MM.1S (cell line): ENCODE measurements around the gene SYT3.
"Not testable (repeated sequence)": the region's sequence is repeated elsewhere in the genome, so short reads cannot be mapped to it uniquely, and the experiment has no call there.

Experiments used
- DNase-seq: peaks from one replicate; pipeline ENCODE4 v3.0.0-alpha.2; 2015
- H2AFZ ChIP-seq: fragments of 300-600 bp; sonication (generic); 2 replicates; pipeline ENCODE4 v1.6.0; 2016; ENCODE audit warnings: antibody characterized with exemption, low read length
- H3F3A ChIP-seq: fragments of 300-600 bp; sonication (generic); 2 replicates; pipeline ENCODE4 v1.6.1; 2016; ENCODE audit warnings: mild to moderate bottlenecking, antibody characterized with exemption, low read length, moderate library complexity, mixed read lengths; ENCODE audit not compliant: insufficient read depth
- H3K27ac ChIP-seq: fragments of 300-600 bp; sonication (generic); 2 replicates; pipeline ENCODE4 v1.5.1; 2016; ENCODE audit warnings: mild to moderate bottlenecking, low read length
- H3K27me3 ChIP-seq: fragments of 300-600 bp; sonication (generic); replicated peaks from 2 replicates; pipeline ENCODE4 v1.6.0; 2016; ENCODE audit warnings: low read length; ENCODE audit not compliant: insufficient read depth
- H3K36me3 ChIP-seq: fragments of 300-600 bp; sonication (generic); replicated peaks from 2 replicates; pipeline ENCODE4 v1.6.1; 2016; ENCODE audit warnings: mild to moderate bottlenecking, low read length, mixed read lengths; ENCODE audit not compliant: insufficient read depth
- H3K4me1 ChIP-seq: fragments of 300-600 bp; sonication (generic); 2 replicates; pipeline ENCODE4 v1.6.1; 2016; ENCODE audit warnings: low read length, mixed read lengths
- H3K4me2 ChIP-seq: fragments of 300-600 bp; sonication (generic); 2 replicates; pipeline ENCODE4 v1.6.0; 2016; ENCODE audit warnings: low read depth, low read length
- H3K4me3 ChIP-seq: fragments of 300-600 bp; sonication (generic); 2 replicates; pipeline ENCODE4 v1.5.1; 2016; ENCODE audit warnings: low read length, mixed read lengths
- H3K79me2 ChIP-seq: fragments of 300-600 bp; sonication (generic); 2 replicates; pipeline ENCODE4 v1.6.1; 2016; ENCODE audit warnings: mixed run types, low read length, mixed read lengths
- H3K9ac ChIP-seq: fragments of 300-600 bp; sonication (generic); 2 replicates; pipeline ENCODE4 v1.6.1; 2016; ENCODE audit warnings: low read length, mixed read lengths
- H3K9me2 ChIP-seq: fragments of 300-600 bp; sonication (generic); replicated peaks from 2 replicates; pipeline ENCODE4 v1.6.1; 2016; ENCODE audit warnings: mild to moderate bottlenecking, low read length, mixed read lengths; ENCODE audit not compliant: insufficient read depth
- H3K9me3 ChIP-seq: fragments of 300-600 bp; sonication (generic); replicated peaks from 2 replicates; pipeline ENCODE4 v1.6.1; 2016; ENCODE audit warnings: mild to moderate bottlenecking, low read length, mixed read lengths; ENCODE audit not compliant: insufficient read depth
- H4K20me1 ChIP-seq: fragments of 300-600 bp; sonication (generic); 2 replicates; pipeline ENCODE4 v1.6.1; 2016; ENCODE audit warnings: mild to moderate bottlenecking, low read length, moderate library complexity, mixed read lengths; ENCODE audit not compliant: insufficient read depth
- EZH2 ChIP-seq: fragments of 300-600 bp; sonication (generic); optimal IDR thresholded peaks from 2 replicates; pipeline ENCODE3; 2017; ENCODE audit warnings: low read depth, mild to moderate bottlenecking, antibody characterized with exemption, low read length, mixed read lengths
- EZH2phosphoT487 ChIP-seq: fragments of 300-600 bp; sonication (generic); IDR thresholded peaks from 2 replicates; pipeline ENCODE4 v1.6.1; 2018; ENCODE audit warnings: antibody characterized with exemption, low read length
- TF ChIP-seq, protein P1 (sequence below): fragments of 300-600 bp; sonication (generic); IDR thresholded peaks from 2 replicates; pipeline ENCODE4 v1.5.1; 2016; ENCODE audit warnings: antibody characterized with exemption, low read length, mixed read lengths

SYT3 gene

DNA sequence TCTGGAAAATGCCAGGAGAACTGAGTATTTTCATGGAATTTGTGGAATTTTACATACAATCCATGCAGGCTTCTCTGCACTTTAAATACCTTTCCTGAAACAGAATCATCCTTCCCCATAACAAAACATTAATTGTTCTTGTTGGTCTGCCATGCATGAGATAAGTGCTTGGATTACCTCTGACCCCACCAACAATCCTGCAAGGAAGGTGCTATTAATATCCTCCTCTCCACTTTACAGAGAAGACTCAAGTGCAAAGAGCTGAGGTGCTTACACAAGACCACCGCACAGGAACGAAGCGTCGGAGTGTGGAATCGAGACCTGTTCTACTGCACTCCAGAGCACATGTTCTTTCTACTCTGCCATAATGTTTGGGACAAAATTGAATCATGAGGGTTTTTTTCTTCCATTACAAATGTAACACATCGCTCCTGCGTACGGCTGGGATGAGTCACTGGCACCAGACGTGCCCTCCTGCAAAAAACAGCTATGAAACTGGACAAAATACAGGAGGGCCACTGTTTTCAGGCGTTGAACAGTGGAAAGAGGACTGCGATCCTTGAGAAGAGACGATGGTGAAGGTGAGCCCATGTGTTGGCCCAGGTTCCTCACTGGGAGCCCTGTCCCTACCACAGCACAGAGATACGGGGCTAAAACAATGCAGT lies 58.6 kb downstream of the SYT3 start:
- Histone ChIP-seq H3K27ac (no peak overlapping the region), H3K36me3 (no peaks in the 10 kb centered on the region)
- TF ChIP-seq EZH2 (no peak), EZH2phosphoT487 (no peak)
- TF ChIP-seq, protein P1, sequence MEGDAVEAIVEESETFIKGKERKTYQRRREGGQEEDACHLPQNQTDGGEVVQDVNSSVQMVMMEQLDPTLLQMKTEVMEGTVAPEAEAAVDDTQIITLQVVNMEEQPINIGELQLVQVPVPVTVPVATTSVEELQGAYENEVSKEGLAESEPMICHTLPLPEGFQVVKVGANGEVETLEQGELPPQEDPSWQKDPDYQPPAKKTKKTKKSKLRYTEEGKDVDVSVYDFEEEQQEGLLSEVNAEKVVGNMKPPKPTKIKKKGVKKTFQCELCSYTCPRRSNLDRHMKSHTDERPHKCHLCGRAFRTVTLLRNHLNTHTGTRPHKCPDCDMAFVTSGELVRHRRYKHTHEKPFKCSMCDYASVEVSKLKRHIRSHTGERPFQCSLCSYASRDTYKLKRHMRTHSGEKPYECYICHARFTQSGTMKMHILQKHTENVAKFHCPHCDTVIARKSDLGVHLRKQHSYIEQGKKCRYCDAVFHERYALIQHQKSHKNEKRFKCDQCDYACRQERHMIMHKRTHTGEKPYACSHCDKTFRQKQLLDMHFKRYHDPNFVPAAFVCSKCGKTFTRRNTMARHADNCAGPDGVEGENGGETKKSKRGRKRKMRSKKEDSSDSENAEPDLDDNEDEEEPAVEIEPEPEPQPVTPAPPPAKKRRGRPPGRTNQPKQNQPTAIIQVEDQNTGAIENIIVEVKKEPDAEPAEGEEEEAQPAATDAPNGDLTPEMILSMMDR: no peak

DNA sequence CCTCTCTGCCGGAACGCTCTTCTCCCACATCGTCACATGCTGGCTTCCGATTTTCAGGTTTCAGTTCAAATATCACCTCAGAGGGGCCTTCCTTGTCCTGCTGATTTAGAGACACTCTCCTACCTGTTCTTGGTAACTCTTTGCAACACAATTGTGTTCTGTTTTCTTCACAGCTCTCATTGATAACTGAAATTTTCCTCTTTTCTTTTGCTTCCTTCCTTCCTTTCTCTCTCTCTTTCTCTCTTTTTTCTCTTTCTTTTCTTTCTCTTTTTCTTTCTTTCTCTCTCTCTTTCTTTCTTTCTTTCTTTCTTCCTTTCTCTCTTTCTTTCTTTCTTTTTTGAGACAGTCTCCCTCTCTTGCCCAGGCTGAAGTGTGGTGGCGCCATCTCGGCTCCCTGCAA lies 59.4 kb downstream of the SYT3 start:
- H3K4me1 ChIP-seq: no peaks in the 10 kb centered on the region
- TF ChIP-seq, protein P1: no peak
- TF ChIP-seq EZH2: no peak
- TF ChIP-seq EZH2phosphoT487: no peak
- H3K36me3 ChIP-seq: no peaks in the 10 kb centered on the region
- no peaks in the 10 kb centered on the region for H3F3A ChIP-seq
- H3K79me2 ChIP-seq: no peaks in the 10 kb centered on the region
- no peak for DNase-seq
- H3K9ac ChIP-seq: no peak overlapping the region
- H4K20me1 ChIP-seq: no peaks in the 10 kb centered on the region
- H3K4me3 ChIP-seq: no peak overlapping the region
- no peak overlapping the region for H2AFZ ChIP-seq
- H3K9me2 ChIP-seq: no peaks in the 10 kb centered on the region
- H3K9me3 ChIP-seq: no peaks in the 10 kb centered on the region
- H3K27me3 ChIP-seq: peaks cover 55% of the 10 kb centered on the region
- H3K4me2 ChIP-seq: no peak overlapping the region
- no peak overlapping the region for H3K27ac ChIP-seq

More for the DNA sequence above, 58.6 kb downstream of the SYT3 start:
- no peak for DNase-seq
- Histone ChIP-seq H2AFZ (no peak overlapping the region), H3K4me1 (no peaks in the 10 kb centered on the region), H3K9ac (no peak overlapping the region), H3K4me3 (no peak overlapping the region), H3K4me2 (no peak overlapping the region), H3K27me3 (peaks cover 64% of the 10 kb centered on the region), H3K79me2 (no peaks in the 10 kb centered on the region), H3K9me2 (no peaks in the 10 kb centered on the region), H3K9me3 (no peaks in the 10 kb centered on the region), H3F3A (no peaks in the 10 kb centered on the region), H4K20me1 (no peaks in the 10 kb centered on the region)

DNA sequence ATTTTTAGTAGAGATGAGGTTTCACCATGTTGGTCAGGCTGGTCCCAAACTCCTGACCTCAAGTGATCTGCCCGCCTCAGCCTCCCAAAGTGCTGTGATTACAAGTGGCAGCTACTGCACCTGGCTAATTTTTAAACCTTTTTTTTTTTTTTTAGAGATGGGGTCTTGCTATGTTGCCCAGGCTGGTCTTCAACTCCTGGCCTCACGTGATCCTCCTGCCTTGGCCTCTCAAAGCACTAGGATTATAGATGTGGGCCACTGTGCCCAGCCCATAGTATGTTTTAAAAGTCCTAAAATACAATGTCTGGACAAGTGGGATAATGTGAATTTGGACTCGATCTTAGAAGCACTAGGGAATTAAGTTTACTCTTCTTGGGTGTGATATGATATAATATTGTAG lies 62.9 kb downstream of the SYT3 start:
- not testable (repeated sequence) for H3F3A ChIP-seq, H3K79me2 ChIP-seq, DNase-seq, H3K4me1 ChIP-seq, H3K4me2 ChIP-seq, H3K9ac ChIP-seq, H3K9me2 ChIP-seq, H2AFZ ChIP-seq, H3K27ac ChIP-seq, H3K9me3 ChIP-seq, H4K20me1 ChIP-seq, H3K4me3 ChIP-seq, H3K36me3 ChIP-seq
- H3K27me3 ChIP-seq: peaks cover 63% of the 10 kb centered on the region

DNA sequence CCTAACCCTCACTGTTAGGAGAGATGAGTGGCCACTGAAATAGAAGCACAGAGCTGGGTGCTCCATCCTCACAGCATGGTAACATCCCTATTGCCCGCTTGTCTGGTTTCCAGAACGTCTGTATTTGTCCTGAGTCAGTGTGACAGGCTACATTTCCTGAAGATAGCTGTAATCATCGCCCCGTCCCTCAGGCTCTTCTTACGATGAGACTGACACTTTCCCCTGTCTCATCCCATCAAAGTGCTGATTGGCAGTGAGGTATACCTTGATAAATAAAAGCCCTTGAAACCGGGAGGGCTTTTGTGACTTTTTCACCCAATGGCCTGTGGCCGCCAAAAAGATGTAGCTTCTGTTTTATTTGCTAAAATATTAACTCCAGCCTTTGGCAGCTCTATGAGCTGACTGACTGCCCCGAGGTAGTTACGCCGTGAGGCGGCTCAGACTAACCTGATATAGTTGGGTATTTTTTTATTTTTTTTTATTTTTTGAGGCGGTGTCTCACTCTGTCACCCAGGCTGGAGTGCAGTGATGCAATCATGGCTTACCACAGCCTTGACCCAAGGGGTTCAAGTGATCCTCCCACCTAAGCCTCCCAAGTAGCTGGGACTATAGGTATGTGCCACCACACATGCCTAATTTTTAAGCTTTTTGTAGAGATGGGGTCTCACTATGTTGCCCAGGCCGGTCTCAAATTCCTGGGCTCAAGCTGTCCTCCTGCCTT lies 65.8 kb downstream of the SYT3 start:
- Histone ChIP-seq H3K9me3 (no peaks in the 10 kb centered on the region), H3K79me2 (no peaks in the 10 kb centered on the region), H3F3A (no peaks in the 10 kb centered on the region), H4K20me1 (no peaks in the 10 kb centered on the region), H3K4me3 (no peak overlapping the region), H3K4me2 (no peak overlapping the region), H3K27ac (no peak overlapping the region), H3K27me3 (peaks cover 69% of the 10 kb centered on the region), H3K36me3 (no peaks in the 10 kb centered on the region), H2AFZ (no peak overlapping the region), H3K9me2 (no peaks in the 10 kb centered on the region), H3K9ac (no peak overlapping the region), H3K4me1 (no peaks in the 10 kb centered on the region)
- TF ChIP-seq EZH2phosphoT487: no peak
- TF ChIP-seq, protein P1: no peak
- no peak for DNase-seq
